ENCODE results near the gene KRTAP2-4. TPM values are rescaled to one million over a fixed set of nuclear protein-coding genes. Genes with fewer than 3 reads are reported as not detected.

The KRTAP2-4 gene
- polyA plus RNA-seq, 3 donors = not detected

GRCh38 chr17:41098481-41098880 lies 32.8 kb upstream of the KRTAP2-4 start:
- Histone ChIP-seq H4K20me1 (ENCODE audit: insufficient read depth, low read length) (no peaks in the 10 kb centered on the region), H3K4me1 (ENCODE audit: control insufficient read depth in 1 of 2, insufficient read depth in 2 of 2, low read length in 2 of 2) (no peaks in the 10 kb centered on the region), H3K4me3 (replicated peaks in 1 of 3; ENCODE audit: low read depth in 2 of 3, low read length in 3 of 3) (no peak overlapping the region), H3K4me2 (replicated peaks; ENCODE audit: extremely low read depth, low read length, poor library complexity, severe bottlenecking) (no peak overlapping the region), H3K9me3 (replicated peaks in 1 of 2; ENCODE audit: control insufficient read depth in 1 of 2, insufficient read depth in 1 of 2, low read length in 2 of 2) (peaks cover 0 to 8% of the 10 kb centered on the region in 2 donors), H3K79me2 (ENCODE audit: insufficient read depth, low read length) (no peaks in the 10 kb centered on the region), H3K36me3 (replicated peaks in 1 of 2; ENCODE audit: control insufficient read depth in 1 of 2, insufficient read depth in 2 of 2, low read length in 2 of 2) (no peaks in the 10 kb centered on the region), H3K9ac (ENCODE audit: insufficient read depth, low read length, poor library complexity, severe bottlenecking) (no peak overlapping the region), H3K27me3 (ENCODE audit: control insufficient read depth in 2 of 2, insufficient read depth in 2 of 2, low read length in 2 of 2) (no peaks in the 10 kb centered on the region), H2AFZ (ENCODE audit: insufficient read depth, low read depth, low read length, poor library complexity, severe bottlenecking) (no peak overlapping the region), H3K27ac (ENCODE audit: low read depth in 1 of 2, low read length in 2 of 2) (no peak overlapping the region)
- H3K4me1 Mint-ChIP-seq = peaks cover 5% of the 10 kb centered on the region
- peaks cover 0 to 5% (median 3%) of the 10 kb centered on the region in 7 donors for H3K9me3 Mint-ChIP-seq
- no peaks in the 10 kb centered on the region for H3K36me3 Mint-ChIP-seq
- WGBS (ENCODE audit: insufficient coverage) = no CpG with 5 or more reads among the region's 6 CpGs
- H3K27ac Mint-ChIP-seq = no peak overlapping the region
- no peak overlapping the region for H3K4me3 Mint-ChIP-seq
- DNase-seq = no peak
- intact Hi-C loops (cut with micrococcal nuclease) = no loop called here
- H3K27me3 Mint-ChIP-seq (ENCODE audit: low read depth in 3 of 3) = peaks cover 0 to 5% (median 0%) of the 10 kb centered on the region in 3 donors
- no peak for TF ChIP-seq CTCF (IDR thresholded peaks at IDR 0.05)

GRCh38 chr17:41098042-41098441 lies 32.4 kb upstream of the KRTAP2-4 start, which contains the start of gene KRTAP4-8:
Gene KRTAP4-8 (minus strand): TSS chr17:41098142. CDS start chr17:41098084, 58 bp downstream.
- Mint-ChIP-seq H3K4me3 (no peak within 1 kb of the TSS), H3K9me3 (peaks cover 0 to 6% (median 4%) of the 10 kb centered on the region in 7 donors), H3K27me3 (ENCODE audit: low read depth in 3 of 3) (peaks cover 0 to 5% (median 0%) of the 10 kb centered on the region in 3 donors), H3K36me3 (no peaks in the 10 kb centered on the region), H3K4me1 (peaks cover 5% of the 10 kb centered on the region), H3K27ac (no peak within 1 kb of the TSS)
- Histone ChIP-seq H3K4me3 (replicated peaks in 1 of 3; ENCODE audit: low read depth in 2 of 3, low read length in 3 of 3) (no peak within 1 kb of the TSS), H3K9me3 (replicated peaks in 1 of 2; ENCODE audit: control insufficient read depth in 1 of 2, insufficient read depth in 1 of 2, low read length in 2 of 2) (peaks cover 0 to 8% of the 10 kb centered on the region in 2 donors), H3K36me3 (replicated peaks in 1 of 2; ENCODE audit: control insufficient read depth in 1 of 2, insufficient read depth in 2 of 2, low read length in 2 of 2) (no peaks in the 10 kb centered on the region), H2AFZ (ENCODE audit: insufficient read depth, low read depth, low read length, poor library complexity, severe bottlenecking) (no peak within 1 kb of the TSS), H3K9ac (ENCODE audit: insufficient read depth, low read length, poor library complexity, severe bottlenecking) (no peak within 1 kb of the TSS), H3K27me3 (ENCODE audit: control insufficient read depth in 2 of 2, insufficient read depth in 2 of 2, low read length in 2 of 2) (no peaks in the 10 kb centered on the region), H3K27ac (ENCODE audit: low read depth in 1 of 2, low read length in 2 of 2) (no peak within 1 kb of the TSS), H3K4me1 (ENCODE audit: control insufficient read depth in 1 of 2, insufficient read depth in 2 of 2, low read length in 2 of 2) (no peaks in the 10 kb centered on the region), H3K79me2 (ENCODE audit: insufficient read depth, low read length) (no peaks in the 10 kb centered on the region), H4K20me1 (ENCODE audit: insufficient read depth, low read length) (no peaks in the 10 kb centered on the region), H3K4me2 (replicated peaks; ENCODE audit: extremely low read depth, low read length, poor library complexity, severe bottlenecking) (no peak within 1 kb of the TSS)
- WGBS (ENCODE audit: insufficient coverage) = 100% methylated on average over 1 of the region's 4 CpGs
- intact Hi-C loops (cut with micrococcal nuclease) = no loop called here
- DNase-seq = no peak
- TF ChIP-seq CTCF (IDR thresholded peaks at IDR 0.05) = no peak
